ENCODE results near the gene DGKH. TPM values are rescaled to one million over a fixed set of nuclear protein-coding genes. Genes with fewer than 3 reads are reported as not detected.
"Not testable (repeated sequence)": the region's sequence is repeated elsewhere in the genome, so short reads cannot be mapped to it uniquely, and the experiment has no call there.

Gene DGKH
- total and polyA plus RNA-seq, 5 donors from 2014 or later: 1.2 to 22.4 (median 2.5) TPM

- Mint-ChIP-seq H3K36me3 (peaks cover 11% of the 10 kb centered on the region), H3K4me3 (no peak overlapping the region)
- no peak for ATAC-seq (ENCODE audit: low read depth in 2 of 2)
Measured at GRCh38 chr13:42123600-42123999, 75.2 kb downstream of the DGKH start.

GRCh38 chr13:42125046-42125445 is 76.6 kb downstream of the DGKH start:
- peaks cover 18% of the 10 kb centered on the region for H3K36me3 ChIP-seq (ENCODE audit: control insufficient read depth, insufficient read depth, low read length)

More at GRCh38 chr13:42123600-42123999, 75.2 kb downstream of the DGKH start:
- Histone ChIP-seq H3K36me3 (ENCODE audit: control insufficient read depth, insufficient read depth, low read length) (peaks cover 3% of the 10 kb centered on the region), H3K9me3 (ENCODE audit: control insufficient read depth in 2 of 2, low read length in 2 of 2) (no peaks in the 10 kb centered on the region), H3K4me1 (ENCODE audit: control insufficient read depth, insufficient read depth, low read length, poor library complexity, severe bottlenecking) (peaks cover 3% of the 10 kb centered on the region), H3K27ac (ENCODE audit: insufficient read depth, low read length, poor library complexity, severe bottlenecking) (no peak overlapping the region), H3K4me3 (ENCODE audit: low read depth, low read length) (no peak overlapping the region), H3K27me3 (ENCODE audit: control insufficient read depth, insufficient read depth, low read length) (no peaks in the 10 kb centered on the region)
- H3K9me3 Mint-ChIP-seq: no peaks in the 10 kb centered on the region
- peak overlapping the region in 1 of 3 donors; percentile 20 for H3K27ac Mint-ChIP-seq
- no peaks in the 10 kb centered on the region for H3K27me3 Mint-ChIP-seq
- no peak for DNase-seq
- peaks cover 0 to 14% (median 6%) of the 10 kb centered on the region in 4 donors for H3K4me1 Mint-ChIP-seq

GRCh38 chr13:42127047-42127446 is 78.6 kb downstream of the DGKH start:
- Histone ChIP-seq H3K27ac (ENCODE audit: insufficient read depth, low read length, poor library complexity, severe bottlenecking) (no peak overlapping the region), H3K9me3 (ENCODE audit: control insufficient read depth in 2 of 2, low read length in 2 of 2) (no peaks in the 10 kb centered on the region), H3K36me3 (ENCODE audit: control insufficient read depth, insufficient read depth, low read length) (peaks cover 34% of the 10 kb centered on the region), H3K27me3 (ENCODE audit: control insufficient read depth, insufficient read depth, low read length) (no peaks in the 10 kb centered on the region), H3K4me1 (ENCODE audit: control insufficient read depth, insufficient read depth, low read length, poor library complexity, severe bottlenecking) (no peaks in the 10 kb centered on the region), H3K4me3 (ENCODE audit: low read depth, low read length) (no peak overlapping the region)
- H3K4me3 Mint-ChIP-seq: no peak overlapping the region
- H3K9me3 Mint-ChIP-seq: no peaks in the 10 kb centered on the region
- H3K36me3 Mint-ChIP-seq: peaks cover 11% of the 10 kb centered on the region
- no peak overlapping the region for H3K27ac Mint-ChIP-seq
- peaks cover 0 to 9% (median 0%) of the 10 kb centered on the region in 4 donors for H3K4me1 Mint-ChIP-seq
- H3K27me3 Mint-ChIP-seq: no peaks in the 10 kb centered on the region
- DNase-seq (no peak), ATAC-seq (ENCODE audit: low read depth in 2 of 2) (no peak)

More at GRCh38 chr13:42125046-42125445, 76.6 kb downstream of the DGKH start:
- ATAC-seq (ENCODE audit: low read depth in 2 of 2): no peak
- H3K27me3 Mint-ChIP-seq: no peaks in the 10 kb centered on the region
- H3K27ac Mint-ChIP-seq: no peak overlapping the region
- H3K36me3 Mint-ChIP-seq: peaks cover 11% of the 10 kb centered on the region
- H3K4me1 ChIP-seq (ENCODE audit: control insufficient read depth, insufficient read depth, low read length, poor library complexity, severe bottlenecking): no peaks in the 10 kb centered on the region
- H3K9me3 Mint-ChIP-seq: no peaks in the 10 kb centered on the region
- H3K27ac ChIP-seq (ENCODE audit: insufficient read depth, low read length, poor library complexity, severe bottlenecking): no peak overlapping the region
- peaks cover 0 to 11% (median 2%) of the 10 kb centered on the region in 4 donors for H3K4me1 Mint-ChIP-seq
- no peaks in the 10 kb centered on the region for H3K9me3 ChIP-seq (ENCODE audit: control insufficient read depth in 2 of 2, low read length in 2 of 2)
- H3K4me3 Mint-ChIP-seq: no peak overlapping the region
- DNase-seq: no peak
- H3K27me3 ChIP-seq (ENCODE audit: control insufficient read depth, insufficient read depth, low read length): no peaks in the 10 kb centered on the region
- H3K4me3 ChIP-seq (ENCODE audit: low read depth, low read length): no peak overlapping the region

- no peaks in the 10 kb centered on the region for H3K4me1 ChIP-seq (ENCODE audit: control insufficient read depth, insufficient read depth, low read length, poor library complexity, severe bottlenecking)
- H3K9me3 ChIP-seq (ENCODE audit: control insufficient read depth in 2 of 2, low read length in 2 of 2): no peaks in the 10 kb centered on the region
- no peak overlapping the region for H3K4me3 ChIP-seq (ENCODE audit: low read depth, low read length)
- no peak overlapping the region for H3K4me3 Mint-ChIP-seq
- H3K36me3 Mint-ChIP-seq: peaks cover 11% of the 10 kb centered on the region
- DNase-seq: no peak
- H3K4me1 Mint-ChIP-seq: peaks cover 0 to 7% (median 1%) of the 10 kb centered on the region in 4 donors
- H3K9me3 Mint-ChIP-seq: no peaks in the 10 kb centered on the region
- no peak for ATAC-seq (ENCODE audit: low read depth in 2 of 2)
- peaks cover 36% of the 10 kb centered on the region for H3K36me3 ChIP-seq (ENCODE audit: control insufficient read depth, insufficient read depth, low read length)
- H3K27me3 ChIP-seq (ENCODE audit: control insufficient read depth, insufficient read depth, low read length): no peaks in the 10 kb centered on the region
- no peaks in the 10 kb centered on the region for H3K27me3 Mint-ChIP-seq
- no peak overlapping the region for H3K27ac ChIP-seq (ENCODE audit: insufficient read depth, low read length, poor library complexity, severe bottlenecking)
- H3K27ac Mint-ChIP-seq: no peak overlapping the region
Measured at GRCh38 chr13:42129033-42129432, 80.6 kb downstream of the DGKH start.

- Histone ChIP-seq H3K27ac (ENCODE audit: insufficient read depth, low read length, poor library complexity, severe bottlenecking) (no peak overlapping the region), H3K36me3 (ENCODE audit: control insufficient read depth, insufficient read depth, low read length) (peaks cover 8% of the 10 kb centered on the region), H3K4me1 (ENCODE audit: control insufficient read depth, insufficient read depth, low read length, poor library complexity, severe bottlenecking) (no peaks in the 10 kb centered on the region), H3K9me3 (ENCODE audit: control insufficient read depth in 2 of 2, low read length in 2 of 2) (no peaks in the 10 kb centered on the region), H3K4me3 (ENCODE audit: low read depth, low read length) (no peak overlapping the region), H3K27me3 (ENCODE audit: control insufficient read depth, insufficient read depth, low read length) (no peaks in the 10 kb centered on the region)
- Mint-ChIP-seq H3K27me3 (no peaks in the 10 kb centered on the region), H3K9me3 (peaks cover 0 to 4% (median 0%) of the 10 kb centered on the region in 7 donors), H3K36me3 (peaks cover 15% of the 10 kb centered on the region), H3K27ac (no peak overlapping the region), H3K4me3 (no peak overlapping the region), H3K4me1 (peaks cover 0 to 6% (median 5%) of the 10 kb centered on the region in 4 donors)
- ATAC-seq (ENCODE audit: low read depth in 2 of 2) (no peak), DNase-seq (no peak)
Measured at GRCh38 chr13:42136518-42136917, 88.1 kb downstream of the DGKH start.

- H3K9me3 ChIP-seq (ENCODE audit: control insufficient read depth in 2 of 2, low read length in 2 of 2): no peaks in the 10 kb centered on the region
- no peaks in the 10 kb centered on the region for H3K4me1 ChIP-seq (ENCODE audit: control insufficient read depth, insufficient read depth, low read length, poor library complexity, severe bottlenecking)
- Mint-ChIP-seq H3K27me3 (no peaks in the 10 kb centered on the region), H3K36me3 (peaks cover 16% of the 10 kb centered on the region), H3K27ac (peak overlapping the region in 1 of 3 donors; percentile 28), H3K4me1 (peaks cover 0 to 8% (median 6%) of the 10 kb centered on the region in 4 donors), H3K9me3 (peaks cover 0 to 5% (median 0%) of the 10 kb centered on the region in 7 donors), H3K4me3 (no peak overlapping the region)
- H3K27ac ChIP-seq (ENCODE audit: insufficient read depth, low read length, poor library complexity, severe bottlenecking): no peak overlapping the region
- no peak overlapping the region for H3K4me3 ChIP-seq (ENCODE audit: low read depth, low read length)
- ATAC-seq (ENCODE audit: low read depth in 2 of 2) (no peak), DNase-seq (no peak)
- no peaks in the 10 kb centered on the region for H3K36me3 ChIP-seq (ENCODE audit: control insufficient read depth, insufficient read depth, low read length)
- no peaks in the 10 kb centered on the region for H3K27me3 ChIP-seq (ENCODE audit: control insufficient read depth, insufficient read depth, low read length)
Measured at GRCh38 chr13:42137856-42138537, 89.5 kb downstream of the DGKH start.

GRCh38 chr13:42140494-42140893 is 92.0 kb downstream of the DGKH start:
- H3K36me3 Mint-ChIP-seq: peaks cover 16% of the 10 kb centered on the region
- no peaks in the 10 kb centered on the region for H3K36me3 ChIP-seq (ENCODE audit: control insufficient read depth, insufficient read depth, low read length)
- H3K27me3 Mint-ChIP-seq: no peaks in the 10 kb centered on the region
- H3K4me3 Mint-ChIP-seq: no peak overlapping the region
- H3K27ac Mint-ChIP-seq: no peak overlapping the region
- no peak overlapping the region for H3K27ac ChIP-seq (ENCODE audit: insufficient read depth, low read length, poor library complexity, severe bottlenecking)
- no peak for ATAC-seq (ENCODE audit: low read depth in 2 of 2)
- peaks cover 0 to 5% (median 0%) of the 10 kb centered on the region in 7 donors for H3K9me3 Mint-ChIP-seq
- no peaks in the 10 kb centered on the region for H3K27me3 ChIP-seq (ENCODE audit: control insufficient read depth, insufficient read depth, low read length)
- no peaks in the 10 kb centered on the region for H3K9me3 ChIP-seq (ENCODE audit: control insufficient read depth in 2 of 2, low read length in 2 of 2)
- DNase-seq: no peak
- no peak overlapping the region for H3K4me3 ChIP-seq (ENCODE audit: low read depth, low read length)
- no peaks in the 10 kb centered on the region for H3K4me1 ChIP-seq (ENCODE audit: control insufficient read depth, insufficient read depth, low read length, poor library complexity, severe bottlenecking)
- H3K4me1 Mint-ChIP-seq: peaks cover 0 to 15% (median 12%) of the 10 kb centered on the region in 4 donors

- DNase-seq; H3K4me1 ChIP-seq (ENCODE audit: control insufficient read depth, insufficient read depth, low read length, poor library complexity, severe bottlenecking); H3K27me3 Mint-ChIP-seq; H3K9me3 ChIP-seq (ENCODE audit: control insufficient read depth in 2 of 2, low read length in 2 of 2); H3K4me3 ChIP-seq (ENCODE audit: low read depth, low read length); H3K27ac ChIP-seq (ENCODE audit: insufficient read depth, low read length, poor library complexity, severe bottlenecking); H3K4me3 Mint-ChIP-seq; H3K36me3 ChIP-seq (ENCODE audit: control insufficient read depth, insufficient read depth, low read length); H3K9me3 Mint-ChIP-seq; H3K27me3 ChIP-seq (ENCODE audit: control insufficient read depth, insufficient read depth, low read length); H3K27ac Mint-ChIP-seq; ATAC-seq (ENCODE audit: low read depth in 2 of 2): not testable (repeated sequence)
- H3K4me1 Mint-ChIP-seq: peaks cover under 1 to 16% (median 12%) of the 10 kb centered on the region in 4 donors
- peaks cover 14% of the 10 kb centered on the region for H3K36me3 Mint-ChIP-seq
Measured at GRCh38 chr13:42141052-42141451, 92.6 kb downstream of the DGKH start.

Data from CD4-positive, CD25-positive, alpha-beta regulatory T cell (primary cell).